NCI-H69 (cell line): ENCODE results near the gene PALB2.
A peak's percentile ranks its signal among the peaks of the same experiment; 100 is the strongest.
"Not testable (repeated sequence)": the region's sequence is repeated elsewhere in the genome, so short reads cannot be mapped to it uniquely, and the experiment has no call there.

Experiments used
- DNase-seq: peaks from one replicate; lab custom pipeline; 2025; lab: John Stamatoyannopoulos, UW

Gene PALB2

GRCh38 chr16:23642246-23642774, 1.2 kb upstream of the PALB2 start:
- no peak for DNase-seq

- DNase-seq = no peak
Measured at GRCh38 chr16:23640615-23640930, 537 bp downstream of the PALB2 start.

GRCh38 chr16:23635958-23636357, 5.2 kb downstream of the PALB2 start:
- DNase-seq = no peak

- DNase-seq = no peak
Measured at GRCh38 chr16:23634461-23635036, 6.6 kb downstream of the PALB2 start.

DNA sequence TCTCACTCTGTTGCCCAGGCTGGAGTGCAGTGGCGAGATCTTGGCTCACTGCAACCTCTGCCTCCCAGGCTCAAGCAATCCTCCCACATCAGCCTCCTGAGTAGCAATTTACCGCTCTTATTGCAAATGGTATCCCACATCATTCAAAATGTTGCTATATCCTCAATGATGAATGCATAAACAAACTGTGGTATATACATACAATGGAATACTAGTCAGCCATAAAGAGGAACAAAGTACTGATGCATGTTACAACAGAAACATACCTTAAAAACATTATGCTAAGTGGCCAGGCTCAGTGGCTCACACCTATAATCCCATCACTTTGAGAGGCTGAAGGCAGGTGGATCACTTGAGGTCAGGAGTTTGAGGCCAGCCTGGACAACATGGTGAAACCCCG, 9.2 kb downstream of the PALB2 start:
- not testable (repeated sequence) for DNase-seq

DNA sequence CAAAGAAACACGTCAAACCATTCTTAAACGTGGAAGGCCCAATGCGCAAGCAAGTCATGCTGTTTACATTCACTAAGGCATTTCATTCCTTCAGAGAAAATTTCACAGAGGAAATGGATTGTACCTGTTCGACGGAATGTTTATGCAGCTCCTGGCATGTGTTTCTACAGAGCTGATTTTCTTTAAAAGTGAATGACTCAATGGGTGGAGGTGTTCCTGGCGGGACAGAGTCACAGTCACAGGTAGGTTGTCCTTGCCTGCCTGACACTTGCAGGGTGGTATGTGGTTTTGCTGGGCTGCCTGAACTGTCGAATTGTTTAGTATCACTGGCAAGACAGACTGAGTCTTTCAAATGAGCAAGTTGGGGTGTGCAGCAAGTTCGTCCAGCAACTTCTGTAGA, 11.6 kb downstream of the PALB2 start:
- DNase-seq = no peak

DNA sequence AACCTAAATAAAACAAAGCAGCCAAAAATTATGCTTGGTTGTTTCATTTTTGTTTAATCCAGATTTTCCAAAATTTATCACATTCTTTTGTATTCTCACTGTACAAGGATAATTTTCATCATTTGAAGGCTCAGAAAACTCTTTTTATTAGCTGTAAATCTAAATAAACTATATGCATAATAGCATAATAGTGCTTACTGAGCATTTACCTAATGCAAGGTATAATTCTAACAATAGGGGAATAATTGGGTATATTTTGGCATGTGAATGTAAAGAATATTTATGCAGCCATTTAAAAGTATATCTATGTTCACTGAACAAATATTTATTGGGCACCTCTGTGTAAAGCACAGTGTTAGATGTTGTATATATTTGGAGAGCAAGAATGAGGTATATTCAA, 17.0 kb downstream of the PALB2 start:
- no peak for DNase-seq

DNA sequence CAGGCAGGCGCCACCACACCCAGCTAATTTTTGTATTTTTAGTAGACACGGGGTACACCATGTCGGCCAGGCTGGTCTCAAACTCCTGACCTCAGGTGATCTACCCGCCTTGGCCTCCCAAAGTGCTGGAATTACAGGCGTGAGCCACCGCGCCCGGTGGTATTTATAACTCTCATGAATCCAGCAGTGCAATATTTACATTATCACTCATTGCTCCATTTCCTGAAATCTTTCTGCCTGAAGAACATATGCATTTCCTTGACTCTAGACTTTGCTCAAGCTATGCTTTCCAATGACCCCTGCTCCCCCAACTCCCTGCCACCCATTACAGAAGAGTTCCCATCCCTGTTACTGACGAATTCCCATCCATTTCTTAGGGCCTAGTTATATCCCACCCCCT, 25.3 kb downstream of the PALB2 start:
- no peak for DNase-seq

DNA sequence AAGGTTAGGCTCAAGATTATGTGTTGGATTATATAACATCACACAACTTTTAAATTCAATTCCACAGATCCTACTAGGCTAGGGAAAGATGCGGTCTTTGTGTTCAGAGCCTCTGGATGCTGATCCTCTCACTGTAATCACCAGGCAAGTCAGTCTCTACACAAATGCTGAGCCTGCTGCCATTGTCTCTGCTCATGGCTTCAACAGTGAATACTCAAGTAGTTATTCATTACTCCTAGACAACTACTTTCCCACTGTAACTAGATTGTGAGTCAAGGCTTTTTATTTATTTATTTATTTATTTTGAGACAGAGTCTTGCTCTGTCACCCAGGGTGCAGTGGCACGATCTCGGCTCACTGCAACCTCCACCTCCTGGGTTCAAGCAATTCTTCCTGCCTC, 29.2 kb downstream of the PALB2 start:
- no peak for DNase-seq

DNA sequence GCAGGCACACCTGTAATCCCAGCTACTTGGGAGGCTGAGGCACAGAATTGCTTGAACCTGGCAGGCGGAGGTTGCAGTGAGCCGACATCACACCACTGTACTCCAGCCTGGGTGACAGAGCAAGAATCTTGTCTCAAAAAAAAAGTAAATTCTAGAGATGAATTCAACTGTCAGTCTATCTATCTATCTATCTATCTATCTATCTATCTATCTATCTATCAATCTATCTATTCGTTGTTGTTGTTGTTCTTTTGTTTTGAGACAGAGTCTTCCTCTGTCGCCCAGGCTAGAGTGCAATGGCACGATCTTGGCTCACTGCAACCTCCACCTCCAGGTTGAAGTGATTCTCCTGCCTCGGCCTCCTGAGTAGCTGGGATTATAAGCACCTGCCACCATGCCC, 30.2 kb downstream of the PALB2 start:
- not testable (repeated sequence) for DNase-seq

DNA sequence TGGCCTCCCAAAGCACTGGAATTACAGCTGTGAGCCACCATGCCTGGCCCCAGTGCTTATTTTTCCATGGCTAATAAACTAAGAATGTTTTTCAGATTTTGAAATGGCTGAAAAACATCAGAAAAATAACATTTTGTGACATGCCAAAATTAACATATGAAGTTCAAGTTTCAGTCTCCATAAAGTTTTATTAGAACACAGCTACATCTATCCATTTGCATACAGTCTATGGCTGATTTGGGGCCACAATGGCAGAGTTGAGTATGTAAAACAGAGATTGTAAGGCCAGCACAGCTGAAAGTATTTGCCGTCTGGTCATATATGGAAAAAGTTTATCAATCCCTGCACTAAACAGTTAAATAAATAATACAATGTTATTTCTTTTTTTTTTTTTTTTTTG, 31.2 kb downstream of the PALB2 start:
- no peak for DNase-seq

GRCh38 chr16:23608194-23608593, 32.9 kb downstream of the PALB2 start:
- no peak for DNase-seq

- DNase-seq = no peak
Measured at GRCh38 chr16:23607726-23608125, 33.4 kb downstream of the PALB2 start.

- peak; percentile 74 for DNase-seq
Measured at GRCh38 chr16:23597003-23597756, 43.9 kb downstream of the PALB2 start.

- peak; percentile 95 for DNase-seq
Measured at GRCh38 chr16:23595951-23596720, 45.0 kb downstream of the PALB2 start, which contains the start of gene NDUFAB1. Gene NDUFAB1, minus strand, starts transcription at chr16:23596316. Its CDS starts 26 bp downstream, at chr16:23596290.

GRCh38 chr16:23595246-23595950, 45.7 kb downstream of the PALB2 start:
- peak; percentile 55 for DNase-seq

DNA sequence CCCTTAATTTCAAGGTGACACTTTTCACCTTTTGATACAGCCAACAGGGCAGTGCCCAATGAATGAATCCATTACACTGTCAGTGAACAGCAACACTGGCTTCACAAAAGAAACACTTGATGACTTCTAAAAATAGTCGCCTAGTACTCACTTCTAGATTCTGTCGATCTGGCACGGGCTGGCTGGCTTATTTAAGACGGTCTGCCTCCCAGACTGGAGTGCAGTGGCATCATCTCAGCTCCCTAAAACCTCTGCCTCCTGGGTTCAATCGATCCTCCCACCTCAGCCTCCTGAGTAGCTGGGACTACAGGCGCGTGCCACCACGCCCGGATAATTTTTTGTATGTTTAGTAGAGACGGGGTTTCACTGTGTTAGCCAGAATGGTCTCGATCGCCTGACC, 46.9 kb downstream of the PALB2 start:
- no peak for DNase-seq

GRCh38 chr16:23590181-23590580, 50.9 kb downstream of the PALB2 start:
- DNase-seq = no peak

- no peak for DNase-seq
Measured at GRCh38 chr16:23587726-23588125, 53.4 kb downstream of the PALB2 start.

DNA sequence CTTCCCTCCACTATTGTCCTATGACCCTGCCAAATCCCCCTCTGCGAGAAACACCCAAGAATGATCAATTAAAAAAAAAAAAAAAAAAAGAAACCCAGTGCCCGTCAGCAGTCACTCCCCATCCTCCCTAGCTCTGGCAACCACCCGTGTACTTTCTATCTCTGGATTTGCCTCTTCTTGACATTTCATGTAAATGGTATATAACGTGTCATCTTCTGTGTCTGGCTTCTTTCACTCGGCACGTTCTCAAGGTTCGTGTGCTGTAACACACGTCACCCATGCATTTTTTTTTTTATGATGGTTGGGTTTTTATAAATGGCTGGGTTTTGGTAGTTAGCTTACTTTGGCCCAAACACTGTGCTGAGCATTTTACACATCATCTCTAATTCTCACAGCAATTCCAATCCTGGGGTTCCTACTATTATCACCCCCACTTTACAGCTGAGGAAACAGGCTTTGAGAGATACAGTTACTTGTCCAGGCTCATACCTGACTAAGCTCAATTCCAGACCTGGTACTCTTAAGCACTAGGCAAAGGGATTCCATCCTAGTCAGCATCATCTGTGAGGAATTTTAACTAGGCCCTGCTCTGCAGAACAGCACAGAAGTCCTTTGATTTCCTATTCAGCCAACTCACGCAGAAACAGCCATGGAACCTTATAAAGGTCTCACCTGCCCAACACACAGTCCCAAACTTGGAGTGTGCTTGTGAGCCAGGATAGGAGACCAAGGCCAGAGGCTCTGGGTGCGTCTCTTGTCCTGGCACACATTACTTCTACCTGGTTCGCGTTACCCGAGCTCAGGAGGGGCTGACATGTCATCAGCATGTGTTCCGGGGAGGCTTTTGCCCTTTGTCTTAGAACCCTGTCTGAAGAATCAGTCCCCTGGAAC, 56.7 kb downstream of the PALB2 start:
- DNase-seq = no peak

- not testable (repeated sequence) for DNase-seq
Measured at GRCh38 chr16:23583271-23583670, 57.8 kb downstream of the PALB2 start.
